ENCODE data around the gene CD84. TPM values are rescaled to one million over a fixed set of nuclear protein-coding genes. Genes with fewer than 3 reads are reported as not detected.

The CD84 gene
- polyA plus RNA-seq, 1 of the 3 experiments (the other 2 are of a cell fraction), result not detected

- Histone ChIP-seq H3K27me3 (ENCODE audit: insufficient read depth) (peaks cover 16% of the 10 kb centered on the region), H3K9me3 (no peaks in the 10 kb centered on the region), H3K27ac (ENCODE audit: low read depth in 2 of 2, low read length in 1 of 2) (no peak overlapping the region), H3K4me3 (ENCODE audit: low read depth in 2 of 2, low read length in 1 of 2) (no peak overlapping the region), H3K9ac (no peak overlapping the region), H3K36me3 (replicated peaks in 1 of 2; ENCODE audit: control insufficient read depth in 1 of 2, insufficient read depth in 2 of 2, low read length in 1 of 2) (no peaks in the 10 kb centered on the region), H3K79me2 (ENCODE audit: insufficient read depth) (no peaks in the 10 kb centered on the region), H3K4me2 (no peak overlapping the region), H4K20me1 (ENCODE audit: insufficient read depth) (no peaks in the 10 kb centered on the region), H3K9me2 (no peaks in the 10 kb centered on the region), H3F3A (replicated peaks; ENCODE audit: insufficient read depth) (no peaks in the 10 kb centered on the region), H2AFZ (ENCODE audit: low read depth) (no peak overlapping the region), H3K4me1 (ENCODE audit: control insufficient read depth in 1 of 2, insufficient read depth in 2 of 2, low read depth in 1 of 2, low read length in 1 of 2) (no peaks in the 10 kb centered on the region)
- WGBS (ENCODE audit: low lambda C conversion rate), result 0% methylated on average over 1 of the region's 1 CpG
- POLR2A ChIA-PET, result no interaction called here
- DNase-seq, result no peak
- CTCF ChIA-PET, result no interaction called here
- TF ChIP-seq REST (IDR thresholded peaks at IDR 0.05; ENCODE audit: low read depth, low read length), result no peak
- no peak for TF ChIP-seq RAD21 (IDR thresholded peaks at IDR 0.05; ENCODE audit: low read length)
- no peak for TF ChIP-seq IRF3 (IDR thresholded peaks at IDR 0.05; ENCODE audit: low read depth, low read length)
- no peak for TF ChIP-seq EP300 (IDR thresholded peaks at IDR 0.05; ENCODE audit: borderline replicate concordance in 1 of 2, low read depth in 1 of 2, low read length in 1 of 2)
- no peak for TF ChIP-seq FOXM1 (IDR thresholded peaks at IDR 0.05; ENCODE audit: low read depth)
- TF ChIP-seq MXI1 (IDR thresholded peaks at IDR 0.05; ENCODE audit: low read depth, low read length), result no peak
- TF ChIP-seq CTCF (IDR thresholded peaks at IDR 0.05), result no peak
- no peak for TF ChIP-seq FOXJ3 (CRISPR knock-in tag; IDR thresholded peaks at IDR 0.05)
- no peak for TF ChIP-seq JUND (IDR thresholded peaks at IDR 0.05)
Measured at GRCh38 chr1:160625321-160625720, 46.0 kb upstream of the CD84 start.

- 5% methylated on average over 3 of the region's 3 CpGs for WGBS (ENCODE audit: low lambda C conversion rate)
- no peak for TF ChIP-seq GATA2 (CRISPR knock-in tag; IDR thresholded peaks at IDR 0.05)
- TF ChIP-seq RAD21 (IDR thresholded peaks at IDR 0.05; ENCODE audit: low read length), result no peak
- TF ChIP-seq ELF1 (IDR thresholded peaks at IDR 0.05), result no peak
- TF ChIP-seq SMC3 (IDR thresholded peaks at IDR 0.05; ENCODE audit: low read depth, low read length), result no peak
- no peak for TF ChIP-seq TAF1 (IDR thresholded peaks at IDR 0.05; ENCODE audit: borderline replicate concordance, low read depth, low read length)
- TF ChIP-seq MXI1 (IDR thresholded peaks at IDR 0.05; ENCODE audit: low read depth, low read length), result no peak
- no peak for TF ChIP-seq JUND (IDR thresholded peaks at IDR 0.05)
- no peak for TF ChIP-seq REST (IDR thresholded peaks at IDR 0.05; ENCODE audit: low read depth, low read length)
- TF ChIP-seq TEAD4 (IDR thresholded peaks at IDR 0.05; ENCODE audit: borderline replicate concordance, insufficient read depth), result no peak
- no peak for TF ChIP-seq FOXM1 (IDR thresholded peaks at IDR 0.05; ENCODE audit: low read depth)
- TF ChIP-seq ZBTB33 (IDR thresholded peaks at IDR 0.05; ENCODE audit: borderline replicate concordance, low read depth), result no peak
- H3K36me3 ChIP-seq (replicated peaks in 1 of 2; ENCODE audit: control insufficient read depth in 1 of 2, insufficient read depth in 2 of 2, low read length in 1 of 2), result no peaks in the 10 kb centered on the region
- H3K9me2 ChIP-seq, result no peaks in the 10 kb centered on the region
- no peaks in the 10 kb centered on the region for H3K79me2 ChIP-seq (ENCODE audit: insufficient read depth)
- no peak overlapping the region for H3K4me3 ChIP-seq (ENCODE audit: low read depth in 2 of 2, low read length in 1 of 2)
- H3K27me3 ChIP-seq (ENCODE audit: insufficient read depth), result peaks cover 12% of the 10 kb centered on the region
- no peak for DNase-seq
- H2AFZ ChIP-seq (ENCODE audit: low read depth), result no peak overlapping the region; the same call in 1 of the 2 replicates
- H3K27ac ChIP-seq (ENCODE audit: low read depth in 2 of 2, low read length in 1 of 2), result no peak overlapping the region
- no peaks in the 10 kb centered on the region for H3K9me3 ChIP-seq
- CTCF ChIA-PET, result no interaction called here
- POLR2A ChIA-PET, result no interaction called here
- no peaks in the 10 kb centered on the region for H4K20me1 ChIP-seq (ENCODE audit: insufficient read depth)
- H3K4me1 ChIP-seq (ENCODE audit: control insufficient read depth in 1 of 2, insufficient read depth in 2 of 2, low read depth in 1 of 2, low read length in 1 of 2), result no peaks in the 10 kb centered on the region
- H3F3A ChIP-seq (replicated peaks; ENCODE audit: insufficient read depth), result no peaks in the 10 kb centered on the region
- no peak overlapping the region for H3K9ac ChIP-seq
- H3K4me2 ChIP-seq, result no peak overlapping the region
Measured at GRCh38 chr1:160624464-160624863, 45.2 kb upstream of the CD84 start.
